Measurements from ENCODE around the gene TARM1.

The TARM1 gene

GRCh38 chr19:54023191-54023590 lies 58.0 kb downstream of the TARM1 start:
- Histone ChIP-seq H3K4me1 (ENCODE audit: low read length) (no peaks in the 10 kb centered on the region), H3F3A (ENCODE audit: insufficient read depth, low read length) (no peaks in the 10 kb centered on the region), H3K27me3 (replicated peaks; ENCODE audit: insufficient read depth, low read length) (peaks cover 16% of the 10 kb centered on the region), H3K27ac (ENCODE audit: low read length) (no peak overlapping the region), H4K20me1 (ENCODE audit: insufficient read depth, low read length) (no peaks in the 10 kb centered on the region), H3K9me3 (replicated peaks; ENCODE audit: insufficient read depth, low read length) (no peaks in the 10 kb centered on the region), H3K79me2 (ENCODE audit: low read length) (no peaks in the 10 kb centered on the region), H3K4me3 (ENCODE audit: low read length) (no peak overlapping the region), H2AFZ (ENCODE audit: low read length) (no peak overlapping the region), H3K9ac (ENCODE audit: low read length) (no peak overlapping the region), H3K9me2 (replicated peaks; ENCODE audit: insufficient read depth, low read length) (no peaks in the 10 kb centered on the region), H3K36me3 (replicated peaks; ENCODE audit: insufficient read depth, low read length) (no peaks in the 10 kb centered on the region), H3K4me2 (ENCODE audit: low read depth, low read length) (no peak overlapping the region)
- DNase-seq: no peak
- TF ChIP-seq EZH2phosphoT487 (IDR thresholded peaks at IDR 0.05; ENCODE audit: low read length) (no peak), EZH2 (optimal IDR thresholded peaks at IDR 0.05; ENCODE audit: low read depth, low read length) (no peak), CTCF (IDR thresholded peaks at IDR 0.05; ENCODE audit: low read length) (no peak)

- Histone ChIP-seq H2AFZ (ENCODE audit: low read length) (no peak overlapping the region), H4K20me1 (ENCODE audit: insufficient read depth, low read length) (no peaks in the 10 kb centered on the region), H3K27me3 (replicated peaks; ENCODE audit: insufficient read depth, low read length) (peaks cover 24% of the 10 kb centered on the region), H3K36me3 (replicated peaks; ENCODE audit: insufficient read depth, low read length) (no peaks in the 10 kb centered on the region), H3K9me3 (replicated peaks; ENCODE audit: insufficient read depth, low read length) (no peaks in the 10 kb centered on the region), H3K9ac (ENCODE audit: low read length) (no peak overlapping the region), H3F3A (ENCODE audit: insufficient read depth, low read length) (no peaks in the 10 kb centered on the region), H3K9me2 (replicated peaks; ENCODE audit: insufficient read depth, low read length) (no peaks in the 10 kb centered on the region), H3K4me1 (ENCODE audit: low read length) (no peaks in the 10 kb centered on the region), H3K27ac (ENCODE audit: low read length) (no peak overlapping the region), H3K4me3 (ENCODE audit: low read length) (no peak overlapping the region), H3K4me2 (ENCODE audit: low read depth, low read length) (no peak overlapping the region), H3K79me2 (ENCODE audit: low read length) (no peaks in the 10 kb centered on the region)
- no peak for DNase-seq
- TF ChIP-seq CTCF (IDR thresholded peaks at IDR 0.05; ENCODE audit: low read length) (no peak), EZH2 (optimal IDR thresholded peaks at IDR 0.05; ENCODE audit: low read depth, low read length) (no peak), EZH2phosphoT487 (IDR thresholded peaks at IDR 0.05; ENCODE audit: low read length) (no peak)
Observed at GRCh38 chr19:54021932-54022331, 59.2 kb downstream of the TARM1 start.

- H3K27ac ChIP-seq (ENCODE audit: low read length): no peak overlapping the region
- H3K4me3 ChIP-seq (ENCODE audit: low read length): no peak overlapping the region
- H3K36me3 ChIP-seq (replicated peaks; ENCODE audit: insufficient read depth, low read length): no peaks in the 10 kb centered on the region
- H3K27me3 ChIP-seq (replicated peaks; ENCODE audit: insufficient read depth, low read length): peaks cover 24% of the 10 kb centered on the region
- no peak for TF ChIP-seq EZH2 (optimal IDR thresholded peaks at IDR 0.05; ENCODE audit: low read depth, low read length)
- no peaks in the 10 kb centered on the region for H3K79me2 ChIP-seq (ENCODE audit: low read length)
- H3K4me2 ChIP-seq (ENCODE audit: low read depth, low read length): no peak overlapping the region
- no peak overlapping the region for H3K9ac ChIP-seq (ENCODE audit: low read length)
- DNase-seq: no peak
- H4K20me1 ChIP-seq (ENCODE audit: insufficient read depth, low read length): no peaks in the 10 kb centered on the region
- H3K4me1 ChIP-seq (ENCODE audit: low read length): no peaks in the 10 kb centered on the region
- no peaks in the 10 kb centered on the region for H3F3A ChIP-seq (ENCODE audit: insufficient read depth, low read length)
- no peaks in the 10 kb centered on the region for H3K9me2 ChIP-seq (replicated peaks; ENCODE audit: insufficient read depth, low read length)
- no peaks in the 10 kb centered on the region for H3K9me3 ChIP-seq (replicated peaks; ENCODE audit: insufficient read depth, low read length)
- H2AFZ ChIP-seq (ENCODE audit: low read length): no peak overlapping the region
Observed at GRCh38 chr19:54021363-54021762, 59.8 kb downstream of the TARM1 start.

Measured in MM.1S (cell line).